Esophagus muscularis mucosa (tissue), 4 donors: ENCODE results near the gene TCP11X2.

ENCODE experiments used
- EP300 ChIP-seq: sonication (generic); formaldehyde crosslinking; IDR thresholded peaks from one replicate; pipeline ENCODE4 v1.6.1; 2017; ENCODE audit warnings: antibody characterized with exemption
- POLR2A ChIP-seq: fragments of 450-650 bp; IDR thresholded peaks from one replicate; pipeline ENCODE4 v1.6.1; 2017; ENCODE audit warnings: antibody characterized with exemption, moderate library complexity, mild to moderate bottlenecking, low read depth
- POLR2AphosphoS5 ChIP-seq, 2 donors: sonication (generic); formaldehyde crosslinking; IDR thresholded peaks; one replicate each; pipeline ENCODE4 v1.6.1; 2017; ENCODE audit warnings: antibody characterized with exemption in 2 of 2
- TF ChIP-seq, protein P1 (sequence below), 3 experiments: fragments of 200-600 bp in 2 of 3; fragments of 450-650 bp in 1 of 3; sonication (generic) in 2 of 3; IDR thresholded peaks; one replicate each; pipeline ENCODE4 v1.5.1; 2017 to 2019; ENCODE audit warnings: antibody characterized with exemption in 3 of 3, mild to moderate bottlenecking in 2 of 3, moderate library complexity in 1 of 3

- TF ChIP-seq POLR2AphosphoS5 (IDR thresholded peaks at IDR 0.05) = no peak
- TF ChIP-seq, protein P1, sequence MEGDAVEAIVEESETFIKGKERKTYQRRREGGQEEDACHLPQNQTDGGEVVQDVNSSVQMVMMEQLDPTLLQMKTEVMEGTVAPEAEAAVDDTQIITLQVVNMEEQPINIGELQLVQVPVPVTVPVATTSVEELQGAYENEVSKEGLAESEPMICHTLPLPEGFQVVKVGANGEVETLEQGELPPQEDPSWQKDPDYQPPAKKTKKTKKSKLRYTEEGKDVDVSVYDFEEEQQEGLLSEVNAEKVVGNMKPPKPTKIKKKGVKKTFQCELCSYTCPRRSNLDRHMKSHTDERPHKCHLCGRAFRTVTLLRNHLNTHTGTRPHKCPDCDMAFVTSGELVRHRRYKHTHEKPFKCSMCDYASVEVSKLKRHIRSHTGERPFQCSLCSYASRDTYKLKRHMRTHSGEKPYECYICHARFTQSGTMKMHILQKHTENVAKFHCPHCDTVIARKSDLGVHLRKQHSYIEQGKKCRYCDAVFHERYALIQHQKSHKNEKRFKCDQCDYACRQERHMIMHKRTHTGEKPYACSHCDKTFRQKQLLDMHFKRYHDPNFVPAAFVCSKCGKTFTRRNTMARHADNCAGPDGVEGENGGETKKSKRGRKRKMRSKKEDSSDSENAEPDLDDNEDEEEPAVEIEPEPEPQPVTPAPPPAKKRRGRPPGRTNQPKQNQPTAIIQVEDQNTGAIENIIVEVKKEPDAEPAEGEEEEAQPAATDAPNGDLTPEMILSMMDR (IDR thresholded peaks at IDR 0.05) = no peak
- no peak for TF ChIP-seq POLR2A
- TF ChIP-seq EP300 = no peak
These were observed 45.7 kb upstream of the TCP11X2 start for GRCh38 chrX:102517326-102517725.
